CD4-positive, alpha-beta T cell (primary cell): ENCODE results near the gene DNLZ. TPM values are rescaled to one million over a fixed set of nuclear protein-coding genes. Genes with fewer than 3 reads are reported as not detected.

Experiments
- ATAC-seq: fragments of 200-7000 bp; cut with Tn5 transposase; one replicate; pipeline ENCODE4 v1.10.0; 2022; ENCODE audit warnings: mild to moderate bottlenecking; ENCODE audit not compliant: poor library complexity
- CTCF ChIA-PET: fragments of 350-600 bp; sonication (Branson Sonifier 250); formaldehyde crosslinking; loops from one replicate; lab custom pipeline; 2021; ENCODE audit warnings: antibody characterized with exemption, inconsistent platforms; lab: Charles Lee
- POLR2A ChIA-PET: fragments of 350-600 bp; sonication (Branson Sonifier 250); formaldehyde crosslinking; loops from one replicate; lab custom pipeline; 2021; ENCODE audit warnings: antibody characterized with exemption, inconsistent platforms; lab: Charles Lee
- DNase-seq, 14 experiments: peaks; one replicate each; pipeline ENCODE4 v3.0.0-alpha.2; 2013 to 2020; ENCODE audit warnings: mixed read lengths in 2 of 14
- H3K27ac ChIP-seq, 2 donors: one replicate each; pipeline versions ENCODE4 v1.5.1 to v1.7.0; 2013; ENCODE audit warnings: low read length in 2 of 2, low read depth in 1 of 2, mild to moderate bottlenecking in 1 of 2
- H3K27me3 ChIP-seq, 2 experiments: 1 replicate in 1 of 2; 2 replicates in 1 of 2; pipeline versions ENCODE4 v1.6.1 to v1.7.0; 2013; ENCODE audit warnings: low read length in 2 of 2, control low read depth in 1 of 2, mild to moderate bottlenecking in 1 of 2, moderate library complexity in 1 of 2; ENCODE audit not compliant: insufficient read depth in 2 of 2, control insufficient read depth in 1 of 2
- H3K36me3 ChIP-seq: one replicate; pipeline ENCODE4 v1.6.1; 2013; ENCODE audit warnings: low read length, control low read depth; ENCODE audit not compliant: insufficient read depth
- H3K4me1 ChIP-seq: one replicate; pipeline ENCODE4 v1.6.1; 2013; ENCODE audit warnings: low read length, control low read depth; ENCODE audit not compliant: insufficient read depth
- H3K4me3 ChIP-seq: one replicate; pipeline ENCODE4 v1.5.1; 2013; ENCODE audit warnings: mild to moderate bottlenecking, low read length, moderate library complexity
- H3K9me3 ChIP-seq, 2 experiments: 1 replicate in 1 of 2; 2 replicates in 1 of 2; pipeline versions ENCODE4 v1.6.1 to v1.7.0; 2013; ENCODE audit warnings: low read length in 2 of 2, mild to moderate bottlenecking in 2 of 2, control low read depth in 1 of 2, moderate library complexity in 1 of 2; ENCODE audit not compliant: control insufficient read depth in 1 of 2, insufficient read depth in 1 of 2
- H3K27ac Mint-ChIP-seq: one replicate; pipeline ENCODE4 v1.8.0; 2020; ENCODE audit warnings: mixed read lengths
- H3K27me3 Mint-ChIP-seq: one replicate; pipeline ENCODE4 v1.8.0; 2021; ENCODE audit warnings: mixed read lengths
- H3K36me3 Mint-ChIP-seq: one replicate; pipeline ENCODE4 v1.8.0; 2021; ENCODE audit warnings: low read depth, mixed read lengths
- H3K4me1 Mint-ChIP-seq: one replicate; pipeline ENCODE4 v1.8.0; 2021; ENCODE audit warnings: low read depth, mixed read lengths
- H3K4me3 Mint-ChIP-seq: one replicate; pipeline ENCODE4 v1.8.0; 2020; ENCODE audit warnings: mild to moderate bottlenecking, mixed read lengths
- H3K9me3 Mint-ChIP-seq: one replicate; pipeline ENCODE4 v1.8.0; 2020; ENCODE audit warnings: mixed read lengths
- CTCF ChIP-seq: fragments of 200-600 bp; IDR thresholded peaks from one replicate; pipeline ENCODE4 v1.8.0; 2022; ENCODE audit warnings: antibody characterized with exemption, mild to moderate bottlenecking
- intact Hi-C, 2 experiments: fragments of 100-400 bp; cut with DNase I in 1 of 2; cut with micrococcal nuclease in 1 of 2; formaldehyde crosslinking; loops; one replicate each; pipeline versions ENCODE4 v1.15.1 to v1.9.0; 2023 to 2025; cut with DNase I, micrococcal nuclease
- total RNA-seq, 174 experiments: library from RNA in 2 of 174; stranded (reverse) in 2 of 174; gene quantifications; one replicate each; pipeline ENCODE4 v1.2.3 and lab custom pipeline; 2021 to 2026

DNLZ gene
- total RNA-seq, 2 experiments from 2014 or later = 15.4 to 17.0 TPM

GRCh38 chr9:136328011-136328621, 35.4 kb downstream of the DNLZ start:
- H3K9me3 ChIP-seq = peaks cover 0 to 4% of the 10 kb centered on the region in 2 experiments
- H3K27ac ChIP-seq = no peak overlapping the region
- no peaks in the 10 kb centered on the region for H3K27me3 Mint-ChIP-seq
- CTCF ChIA-PET = no interaction called here
- H3K4me1 ChIP-seq = peaks cover 26% of the 10 kb centered on the region
- H3K36me3 Mint-ChIP-seq = no peaks in the 10 kb centered on the region
- ATAC-seq (no peak), DNase-seq (no peak)
- H3K27ac Mint-ChIP-seq = no peak overlapping the region
- peaks cover 5% of the 10 kb centered on the region for H3K4me1 Mint-ChIP-seq
- H3K27me3 ChIP-seq = peaks cover 0 to 2% of the 10 kb centered on the region in 2 experiments
- intact Hi-C loops = no loop called here
- peak overlapping the region; percentile 85 for H3K4me3 Mint-ChIP-seq
- H3K9me3 Mint-ChIP-seq = no peaks in the 10 kb centered on the region
- H3K36me3 ChIP-seq = no peaks in the 10 kb centered on the region
- TF ChIP-seq CTCF = no peak
- POLR2A ChIA-PET = no interaction called here
- peak overlapping the region; percentile 44 for H3K4me3 ChIP-seq

DNA sequence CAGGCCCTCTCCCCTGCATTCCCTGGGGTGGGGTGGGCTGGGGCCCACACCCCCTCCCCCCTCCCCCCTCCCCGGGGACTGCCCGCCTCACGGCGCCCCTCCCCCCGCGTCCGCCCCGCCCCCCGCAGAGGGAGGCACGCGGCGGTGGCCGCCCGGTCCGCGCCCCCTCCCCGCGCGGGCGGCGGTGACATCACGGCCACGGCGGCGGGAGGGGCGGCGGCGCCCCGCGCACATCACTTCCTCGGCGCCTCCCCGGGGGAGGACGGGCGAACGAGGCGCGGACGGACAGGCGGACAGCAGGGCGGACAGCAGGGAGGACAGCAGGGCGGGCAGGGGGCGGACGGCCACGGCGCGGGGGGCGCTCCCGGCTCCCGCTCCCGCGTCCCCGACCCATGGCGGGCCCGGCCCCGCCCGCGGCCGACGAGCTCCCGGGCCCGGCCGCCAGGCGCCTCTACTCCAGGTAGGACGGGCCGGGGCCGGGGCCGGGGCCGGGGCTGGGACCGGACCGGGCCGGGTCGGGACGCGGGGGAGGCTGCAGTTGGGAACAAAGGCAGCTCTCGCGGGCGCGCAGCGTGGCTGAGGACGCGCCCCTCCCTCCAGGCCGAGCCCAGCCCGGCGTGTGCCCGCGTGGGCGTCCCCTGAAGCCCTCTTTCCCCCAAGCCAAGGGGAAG, 36.1 kb downstream of the DNLZ start, which contains the start of gene GPSM1:
TSS of gene GPSM1 (plus strand) at position 236 of the 671 bp plus-strand sequence. CDS start at position 393, 157 bp downstream.
- H3K27ac Mint-ChIP-seq = no peak within 1 kb of the TSS
- no peaks in the 10 kb centered on the region for H3K9me3 Mint-ChIP-seq
- no peaks in the 10 kb centered on the region for H3K36me3 Mint-ChIP-seq
- ChIA-PET POLR2A (no interaction called here), CTCF (no interaction called here)
- H3K4me3 Mint-ChIP-seq = peak within 1 kb of the TSS; percentile 79
- Histone ChIP-seq H3K27me3 (peaks cover 0 to 2% of the 10 kb centered on the region in 2 experiments), H3K4me1 (peaks cover 26% of the 10 kb centered on the region), H3K4me3 (peak within 1 kb of the TSS; percentile 44), H3K27ac (no peak within 1 kb of the TSS), H3K9me3 (peaks cover 0 to 4% of the 10 kb centered on the region in 2 experiments), H3K36me3 (no peaks in the 10 kb centered on the region)
- H3K4me1 Mint-ChIP-seq = peaks cover 5% of the 10 kb centered on the region
- no peak for TF ChIP-seq CTCF
- H3K27me3 Mint-ChIP-seq = no peaks in the 10 kb centered on the region
- ATAC-seq (peak; percentile 72), DNase-seq (peak in 12 of 14 experiments; percentile 7 to 73 (median 39))
- intact Hi-C loops = no loop called here

GRCh38 chr9:136326761-136327303, 36.7 kb downstream of the DNLZ start:
- Histone ChIP-seq H3K4me1 (peaks cover 26% of the 10 kb centered on the region), H3K27me3 (peaks cover 0 to 2% of the 10 kb centered on the region in 2 experiments), H3K9me3 (peaks cover 0 to 4% of the 10 kb centered on the region in 2 experiments), H3K36me3 (no peaks in the 10 kb centered on the region), H3K4me3 (peak overlapping the region; percentile 37), H3K27ac (no peak overlapping the region)
- ChIA-PET CTCF (no interaction called here), POLR2A (no interaction called here)
- peak overlapping the region; percentile 79 for H3K4me3 Mint-ChIP-seq
- H3K9me3 Mint-ChIP-seq = no peaks in the 10 kb centered on the region
- H3K27me3 Mint-ChIP-seq = no peaks in the 10 kb centered on the region
- intact Hi-C loops = no loop called here
- H3K36me3 Mint-ChIP-seq = no peaks in the 10 kb centered on the region
- H3K27ac Mint-ChIP-seq = no peak overlapping the region
- peaks cover 5% of the 10 kb centered on the region for H3K4me1 Mint-ChIP-seq
- ATAC-seq (no peak), DNase-seq (no peak)
- TF ChIP-seq CTCF = no peak
